ENCODE data around the gene LEO1. TPM values are rescaled to one million over a fixed set of nuclear protein-coding genes. Genes with fewer than 3 reads are reported as not detected.

The LEO1 gene
- total and polyA plus RNA-seq, 5 donors from 2014 or later, result 12.5 to 23.9 (median 19.6) TPM

- Mint-ChIP-seq H3K4me1 (peaks cover 17 to 45% (median 29%) of the 10 kb centered on the region in 4 donors), H3K27ac (peak overlapping the region; percentile 3 to 98 (median 97)), H3K27me3 (peaks cover 7% of the 10 kb centered on the region), H3K9me3 (peaks cover 0 to 10% (median 4%) of the 10 kb centered on the region in 7 donors), H3K4me3 (peak overlapping the region; percentile 96 to 100 (median 98)), H3K36me3 (peaks cover 30% of the 10 kb centered on the region)
- H3K27me3 ChIP-seq (ENCODE audit: control insufficient read depth, insufficient read depth, low read length), result no peaks in the 10 kb centered on the region
- H3K9me3 ChIP-seq (ENCODE audit: control insufficient read depth in 2 of 2, low read length in 2 of 2), result peaks cover 9 to 16% of the 10 kb centered on the region in 2 experiments
- ATAC-seq (ENCODE audit: low read depth in 2 of 2) (no peak), DNase-seq (no peak)
- peaks cover 23% of the 10 kb centered on the region for H3K4me1 ChIP-seq (ENCODE audit: control insufficient read depth, insufficient read depth, low read length, poor library complexity, severe bottlenecking)
- peak overlapping the region; percentile 80 for H3K27ac ChIP-seq (ENCODE audit: insufficient read depth, low read length, poor library complexity, severe bottlenecking)
- H3K4me3 ChIP-seq (ENCODE audit: low read depth, low read length), result peak overlapping the region; percentile 96
- no peaks in the 10 kb centered on the region for H3K36me3 ChIP-seq (ENCODE audit: control insufficient read depth, insufficient read depth, low read length)
Measured at GRCh38 chr15:51970132-51970817, 1.3 kb downstream of the LEO1 start.

GRCh38 chr15:51969728-51970127 lies 1.9 kb downstream of the LEO1 start:
- peaks cover 18 to 49% (median 32%) of the 10 kb centered on the region in 4 donors for H3K4me1 Mint-ChIP-seq
- DNase-seq, result no peak
- Histone ChIP-seq H3K4me3 (ENCODE audit: low read depth, low read length) (peak overlapping the region; percentile 37), H3K27me3 (ENCODE audit: control insufficient read depth, insufficient read depth, low read length) (no peaks in the 10 kb centered on the region), H3K27ac (ENCODE audit: insufficient read depth, low read length, poor library complexity, severe bottlenecking) (no peak overlapping the region), H3K4me1 (ENCODE audit: control insufficient read depth, insufficient read depth, low read length, poor library complexity, severe bottlenecking) (peaks cover 23% of the 10 kb centered on the region), H3K9me3 (ENCODE audit: control insufficient read depth in 2 of 2, low read length in 2 of 2) (peaks cover 9 to 16% of the 10 kb centered on the region in 2 experiments), H3K36me3 (ENCODE audit: control insufficient read depth, insufficient read depth, low read length) (no peaks in the 10 kb centered on the region)
- H3K9me3 Mint-ChIP-seq, result peaks cover 0 to 10% (median 4%) of the 10 kb centered on the region in 7 donors
- H3K36me3 Mint-ChIP-seq, result peaks cover 35% of the 10 kb centered on the region
- peak overlapping the region in 3 of 4 donors; percentile 96 to 98 (median 97) for H3K4me3 Mint-ChIP-seq
- H3K27ac Mint-ChIP-seq, result peak overlapping the region in 1 of 3 donors; percentile 98
- no peak for ATAC-seq (ENCODE audit: low read depth in 2 of 2)
- H3K27me3 Mint-ChIP-seq, result peaks cover 7% of the 10 kb centered on the region

- peaks cover 0 to 10% (median 4%) of the 10 kb centered on the region in 7 donors for H3K9me3 Mint-ChIP-seq
- ATAC-seq (ENCODE audit: low read depth in 2 of 2) (no peak), DNase-seq (no peak)
- no peak overlapping the region for H3K27ac ChIP-seq (ENCODE audit: insufficient read depth, low read length, poor library complexity, severe bottlenecking)
- peaks cover 4% of the 10 kb centered on the region for H3K36me3 ChIP-seq (ENCODE audit: control insufficient read depth, insufficient read depth, low read length)
- H3K27me3 Mint-ChIP-seq, result peaks cover 7% of the 10 kb centered on the region
- no peaks in the 10 kb centered on the region for H3K27me3 ChIP-seq (ENCODE audit: control insufficient read depth, insufficient read depth, low read length)
- no peak overlapping the region for H3K4me3 ChIP-seq (ENCODE audit: low read depth, low read length)
- peaks cover 9 to 16% of the 10 kb centered on the region in 2 experiments for H3K9me3 ChIP-seq (ENCODE audit: control insufficient read depth in 2 of 2, low read length in 2 of 2)
- H3K4me1 Mint-ChIP-seq, result peaks cover 22 to 58% (median 33%) of the 10 kb centered on the region in 4 donors
- H3K4me3 Mint-ChIP-seq, result peak overlapping the region in 3 of 4 donors; percentile 43 to 66 (median 49)
- peaks cover 42% of the 10 kb centered on the region for H3K36me3 Mint-ChIP-seq
- H3K4me1 ChIP-seq (ENCODE audit: control insufficient read depth, insufficient read depth, low read length, poor library complexity, severe bottlenecking), result peaks cover 23% of the 10 kb centered on the region
- H3K27ac Mint-ChIP-seq, result no peak overlapping the region
Measured at GRCh38 chr15:51967583-51967982, 4.0 kb downstream of the LEO1 start.

GRCh38 chr15:51966192-51966591 lies 5.4 kb downstream of the LEO1 start:
- Histone ChIP-seq H3K4me1 (ENCODE audit: control insufficient read depth, insufficient read depth, low read length, poor library complexity, severe bottlenecking) (peaks cover 16% of the 10 kb centered on the region), H3K36me3 (ENCODE audit: control insufficient read depth, insufficient read depth, low read length) (peaks cover 18% of the 10 kb centered on the region), H3K4me3 (ENCODE audit: low read depth, low read length) (no peak overlapping the region), H3K27me3 (ENCODE audit: control insufficient read depth, insufficient read depth, low read length) (no peaks in the 10 kb centered on the region), H3K9me3 (ENCODE audit: control insufficient read depth in 2 of 2, low read length in 2 of 2) (peaks cover 9 to 16% of the 10 kb centered on the region in 2 experiments), H3K27ac (ENCODE audit: insufficient read depth, low read length, poor library complexity, severe bottlenecking) (no peak overlapping the region)
- Mint-ChIP-seq H3K9me3 (peaks cover 0 to 10% (median 3%) of the 10 kb centered on the region in 7 donors), H3K27me3 (no peaks in the 10 kb centered on the region), H3K27ac (no peak overlapping the region), H3K4me1 (peaks cover 21 to 56% (median 28%) of the 10 kb centered on the region in 4 donors), H3K4me3 (peak overlapping the region in 1 of 4 donors; percentile 49), H3K36me3 (peaks cover 42% of the 10 kb centered on the region)
- ATAC-seq (ENCODE audit: low read depth in 2 of 2) (no peak), DNase-seq (no peak)

GRCh38 chr15:51965691-51966090 lies 5.9 kb downstream of the LEO1 start:
- Mint-ChIP-seq H3K36me3 (peaks cover 41% of the 10 kb centered on the region), H3K4me3 (no peak overlapping the region), H3K27ac (peak overlapping the region in 2 of 3 donors; percentile 62 to 80), H3K27me3 (no peaks in the 10 kb centered on the region), H3K9me3 (peaks cover 0 to 10% (median 3%) of the 10 kb centered on the region in 7 donors), H3K4me1 (peaks cover 21 to 54% (median 25%) of the 10 kb centered on the region in 4 donors)
- peaks cover 9 to 16% of the 10 kb centered on the region in 2 experiments for H3K9me3 ChIP-seq (ENCODE audit: control insufficient read depth in 2 of 2, low read length in 2 of 2)
- DNase-seq (no peak), ATAC-seq (ENCODE audit: low read depth in 2 of 2) (no peak)
- no peak overlapping the region for H3K4me3 ChIP-seq (ENCODE audit: low read depth, low read length)
- H3K27me3 ChIP-seq (ENCODE audit: control insufficient read depth, insufficient read depth, low read length), result no peaks in the 10 kb centered on the region
- no peak overlapping the region for H3K27ac ChIP-seq (ENCODE audit: insufficient read depth, low read length, poor library complexity, severe bottlenecking)
- peaks cover 23% of the 10 kb centered on the region for H3K36me3 ChIP-seq (ENCODE audit: control insufficient read depth, insufficient read depth, low read length)
- H3K4me1 ChIP-seq (ENCODE audit: control insufficient read depth, insufficient read depth, low read length, poor library complexity, severe bottlenecking), result peaks cover 11% of the 10 kb centered on the region

- no peak for DNase-seq
- peaks cover 61% of the 10 kb centered on the region for H3K36me3 Mint-ChIP-seq
- no peak overlapping the region for H3K27ac ChIP-seq (ENCODE audit: insufficient read depth, low read length, poor library complexity, severe bottlenecking)
- peaks cover 0 to 6% (median 2%) of the 10 kb centered on the region in 4 donors for H3K4me1 Mint-ChIP-seq
- no peak overlapping the region for H3K4me3 Mint-ChIP-seq
- no peaks in the 10 kb centered on the region for H3K27me3 ChIP-seq (ENCODE audit: control insufficient read depth, insufficient read depth, low read length)
- no peaks in the 10 kb centered on the region for H3K4me1 ChIP-seq (ENCODE audit: control insufficient read depth, insufficient read depth, low read length, poor library complexity, severe bottlenecking)
- no peaks in the 10 kb centered on the region for H3K9me3 ChIP-seq (ENCODE audit: control insufficient read depth in 2 of 2, low read length in 2 of 2)
- H3K27ac Mint-ChIP-seq, result peak overlapping the region in 1 of 3 donors; percentile 47
- no peak for ATAC-seq (ENCODE audit: low read depth in 2 of 2)
- H3K27me3 Mint-ChIP-seq, result no peaks in the 10 kb centered on the region
- no peaks in the 10 kb centered on the region for H3K9me3 Mint-ChIP-seq
- H3K4me3 ChIP-seq (ENCODE audit: low read depth, low read length), result no peak overlapping the region
- peaks cover 77% of the 10 kb centered on the region for H3K36me3 ChIP-seq (ENCODE audit: control insufficient read depth, insufficient read depth, low read length)
Measured at GRCh38 chr15:51955504-51955903, 16.1 kb downstream of the LEO1 start.

GRCh38 chr15:51952805-51953204 lies 18.8 kb downstream of the LEO1 start:
- H3K27me3 ChIP-seq (ENCODE audit: control insufficient read depth, insufficient read depth, low read length), result no peaks in the 10 kb centered on the region
- no peak for ATAC-seq (ENCODE audit: low read depth in 2 of 2)
- Mint-ChIP-seq H3K36me3 (peaks cover 58% of the 10 kb centered on the region), H3K4me1 (peaks cover 0 to 7% (median 0%) of the 10 kb centered on the region in 4 donors), H3K9me3 (no peaks in the 10 kb centered on the region), H3K4me3 (no peak overlapping the region), H3K27ac (no peak overlapping the region), H3K27me3 (no peaks in the 10 kb centered on the region)
- no peak for DNase-seq
- H3K36me3 ChIP-seq (ENCODE audit: control insufficient read depth, insufficient read depth, low read length), result peaks cover 82% of the 10 kb centered on the region
- no peaks in the 10 kb centered on the region for H3K4me1 ChIP-seq (ENCODE audit: control insufficient read depth, insufficient read depth, low read length, poor library complexity, severe bottlenecking)
- H3K4me3 ChIP-seq (ENCODE audit: low read depth, low read length), result no peak overlapping the region
- H3K27ac ChIP-seq (ENCODE audit: insufficient read depth, low read length, poor library complexity, severe bottlenecking), result no peak overlapping the region
- no peaks in the 10 kb centered on the region for H3K9me3 ChIP-seq (ENCODE audit: control insufficient read depth in 2 of 2, low read length in 2 of 2)
